Fibroblast of lung (primary cell): Measurements from ENCODE around the gene CMTM5.

Source experiments
- CTCF ChIP-seq, 2 donors: IDR thresholded peaks in 1 of 2; conservative IDR thresholded peaks in 1 of 2; 1 replicate in 1 of 2; 2 replicates in 1 of 2; pipeline ENCODE4 v1.5.1; 2011 to 2012; ENCODE audit warnings: low read length in 2 of 2, control low read depth in 1 of 2, inconsistent platforms in 1 of 2, low read depth in 1 of 2, mild to moderate bottlenecking in 1 of 2
- EZH2 ChIP-seq: IDR thresholded peaks from 2 replicates; pipeline ENCODE4 v1.5.1; 2012; ENCODE audit warnings: low read length, control low read depth, mild to moderate bottlenecking; ENCODE audit errors: missing control alignments

GRCh38 chr14:23358042-23358441 lies 18.8 kb upstream of the CMTM5 start:
- TF ChIP-seq CTCF (conservative IDR thresholded peaks at IDR 0.05 in 1 of 2, IDR thresholded peaks at IDR 0.05 in 1 of 2; ENCODE audit: low read depth in 1 of 2, low read length in 2 of 2) (no peak), EZH2 (no peak)
